Keratinocyte (primary cell): Measurements from ENCODE around the gene SLC6A19. TPM values are rescaled to one million over a fixed set of nuclear protein-coding genes. Genes with fewer than 3 reads are reported as not detected.

Source experiments
- DNase-seq: peaks from one replicate; pipeline ENCODE4 v3.0.0-alpha.2; 2011; ENCODE audit warnings: low read depth, missing footprints, low spot score
- FAIRE-seq: peaks from 2 replicates; lab custom pipeline; 2011; peaks lifted over from hg19 to GRCh38; lab: Jason Lieb, UNC
- H2AFZ ChIP-seq: 2 replicates; pipeline ENCODE4 v1.6.0; 2012; ENCODE audit warnings: low read length, control low read depth, inconsistent platforms; ENCODE audit not compliant: control insufficient read depth
- H3K27ac ChIP-seq: 2 replicates; pipeline ENCODE4 v1.5.1; 2011; ENCODE audit warnings: low read length; ENCODE audit not compliant: control insufficient read depth, insufficient read depth
- H3K27me3 ChIP-seq: 3 replicates; pipeline ENCODE4 v1.6.0; 2011; ENCODE audit warnings: low read length; ENCODE audit not compliant: control insufficient read depth, insufficient read depth; ENCODE audit errors: extremely low read depth
- H3K36me3 ChIP-seq, 2 experiments: 2 replicates in 1 of 2; 3 replicates in 1 of 2; pipeline ENCODE4 v1.5.1; 2011; ENCODE audit warnings: low read length in 2 of 2, mild to moderate bottlenecking in 1 of 2; ENCODE audit not compliant: control insufficient read depth in 2 of 2, insufficient read depth in 2 of 2; ENCODE audit errors: extremely low read depth in 1 of 2
- H3K4me1 ChIP-seq: 3 replicates; pipeline ENCODE4 v1.5.1; 2011; ENCODE audit warnings: low read length; ENCODE audit not compliant: control insufficient read depth, insufficient read depth; ENCODE audit errors: extremely low read depth
- H3K4me2 ChIP-seq: 3 replicates; pipeline ENCODE4 v1.6.0; 2011; ENCODE audit warnings: low read depth, low read length; ENCODE audit not compliant: control insufficient read depth, insufficient read depth; ENCODE audit errors: extremely low read depth
- H3K4me3 ChIP-seq, 3 experiments: fragments of 200-600 bp in 1 of 3; sonication (generic) in 1 of 3; 2 replicates in 2 of 3; 3 replicates in 1 of 3; pipeline ENCODE4 v1.5.1; 2011 to 2016; ENCODE audit warnings: low read length in 3 of 3, mild to moderate bottlenecking in 3 of 3, control low read depth in 2 of 3, inconsistent platforms in 1 of 3, low read depth in 1 of 3, mixed read lengths in 1 of 3, mixed run types in 1 of 3, moderate library complexity in 1 of 3; ENCODE audit not compliant: control insufficient read depth in 2 of 3, insufficient read depth in 2 of 3; ENCODE audit errors: extremely low read depth in 1 of 3
- H3K79me2 ChIP-seq: 2 replicates; pipeline ENCODE4 v1.6.0; 2012; ENCODE audit warnings: low read length; ENCODE audit not compliant: control insufficient read depth, insufficient read depth
- H3K9ac ChIP-seq: 3 replicates; pipeline ENCODE4 v1.6.0; 2011; ENCODE audit warnings: low read length; ENCODE audit not compliant: control insufficient read depth, insufficient read depth; ENCODE audit errors: extremely low read depth
- H3K9me1 ChIP-seq: 3 replicates; pipeline ENCODE4 v1.6.0; 2011; ENCODE audit warnings: low read length; ENCODE audit not compliant: control insufficient read depth, insufficient read depth; ENCODE audit errors: extremely low read depth
- H3K9me3 ChIP-seq: 2 replicates; pipeline ENCODE4 v1.5.1; 2012; ENCODE audit warnings: low read depth, low read length; ENCODE audit not compliant: control insufficient read depth
- H4K20me1 ChIP-seq: 3 replicates; pipeline ENCODE4 v1.6.0; 2011; ENCODE audit warnings: low read length; ENCODE audit not compliant: control insufficient read depth, insufficient read depth; ENCODE audit errors: extremely low read depth
- EZH2 ChIP-seq: IDR thresholded peaks from one replicate; pipeline ENCODE4 v1.6.1; 2012; ENCODE audit warnings: inconsistent platforms, mild to moderate bottlenecking, low read length, moderate library complexity
- dilution Hi-C: fragments of 300-500 bp; cut with MboI; formaldehyde crosslinking; loops from one replicate; pipeline ENCODE4 v1.7.0; 2020; ENCODE audit warnings: low sequenced_read_pairs; ENCODE audit not compliant: extremely low pct_ligation_motif_present
- polyA plus RNA-seq, 5 experiments: library from polyadenylated mRNA; depleted of rRNA in 3 of 5; stranded (reverse) in 3 of 5; stranded (forward) in 1 of 5; unstranded in 1 of 5; fragments of >200 nt; gene quantifications; 1 replicate in 1 of 5; 2 replicates in 3 of 5; 3 replicates in 1 of 5; pipeline versions ENCODE4 v1.2.1 to v1.2.3, GENCODE V29; 2011 to 2012; ENCODE audit warnings: missing spikeins in 2 of 5, low read depth in 1 of 5, low replicate concordance in 1 of 5
- TF ChIP-seq, protein P1 (sequence below), 3 experiments: IDR thresholded peaks in 1 of 3; conservative IDR thresholded peaks in 1 of 3; optimal IDR thresholded peaks in 1 of 3; 2 replicates in 2 of 3; 3 replicates in 1 of 3; pipeline versions ENCODE3 to v1.5.1; 2011; ENCODE audit warnings: low read length in 3 of 3, mild to moderate bottlenecking in 3 of 3, moderate library complexity in 2 of 3, control low read depth in 1 of 3, inconsistent platforms in 1 of 3; ENCODE audit not compliant: insufficient read depth in 2 of 3; ENCODE audit errors: extremely low read depth in 1 of 3

Gene SLC6A19
- polyA plus RNA-seq, 1 donor (not counting 4 experiments of a cell fraction or from before 2014, with no cell fraction given): not detected

GRCh38 chr5:1176473-1177391 lies 24.7 kb upstream of the SLC6A19 start:
- dilution Hi-C loops: no loop called here
- no peak for FAIRE-seq

DNA sequence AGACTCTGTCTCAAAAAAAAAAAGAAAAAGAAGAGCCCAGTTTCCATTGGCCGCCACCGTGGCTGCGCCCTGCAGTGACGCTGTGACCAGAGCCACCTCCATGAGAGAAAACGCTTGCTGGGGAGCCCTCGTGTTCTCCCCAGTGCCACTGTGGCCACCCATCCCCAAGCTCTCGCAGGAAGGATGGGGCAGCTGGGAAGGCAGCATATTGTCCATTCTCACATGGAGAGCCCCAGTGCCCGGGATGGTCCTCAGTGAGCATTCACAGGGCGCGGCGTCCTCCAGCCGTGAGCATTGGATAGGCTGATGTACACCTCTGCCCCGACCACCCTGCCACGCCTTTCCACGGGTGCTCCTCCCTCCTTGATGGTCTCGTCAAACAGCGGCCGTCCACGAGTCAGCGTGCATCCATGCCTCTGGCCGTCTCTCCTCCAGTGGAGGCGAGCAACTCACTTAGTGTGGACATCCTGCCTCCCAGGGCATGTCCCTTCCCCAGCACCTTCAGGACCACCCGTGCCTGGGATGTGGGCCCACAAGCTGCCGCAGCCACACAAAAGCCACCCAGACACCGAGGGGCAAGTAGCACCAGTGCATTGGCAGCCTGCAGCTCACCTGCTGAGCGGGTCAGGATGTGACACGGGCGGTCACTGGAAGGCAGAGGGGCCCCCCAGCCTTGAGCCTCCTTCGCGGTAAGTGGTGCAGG lies 23.4 kb upstream of the SLC6A19 start:
- Histone ChIP-seq H3K79me2 (no peaks in the 10 kb centered on the region), H3K9me1 (no peaks in the 10 kb centered on the region), H4K20me1 (no peaks in the 10 kb centered on the region), H3K4me1 (no peaks in the 10 kb centered on the region), H2AFZ (no peak overlapping the region), H3K27me3 (no peaks in the 10 kb centered on the region), H3K27ac (no peak overlapping the region), H3K36me3 (no peaks in the 10 kb centered on the region), H3K4me3 (no peak overlapping the region), H3K4me2 (no peak overlapping the region), H3K9ac (no peak overlapping the region), H3K9me3 (no peaks in the 10 kb centered on the region)
- dilution Hi-C loops: no loop called here
- FAIRE-seq: no peak
- TF ChIP-seq, protein P1, sequence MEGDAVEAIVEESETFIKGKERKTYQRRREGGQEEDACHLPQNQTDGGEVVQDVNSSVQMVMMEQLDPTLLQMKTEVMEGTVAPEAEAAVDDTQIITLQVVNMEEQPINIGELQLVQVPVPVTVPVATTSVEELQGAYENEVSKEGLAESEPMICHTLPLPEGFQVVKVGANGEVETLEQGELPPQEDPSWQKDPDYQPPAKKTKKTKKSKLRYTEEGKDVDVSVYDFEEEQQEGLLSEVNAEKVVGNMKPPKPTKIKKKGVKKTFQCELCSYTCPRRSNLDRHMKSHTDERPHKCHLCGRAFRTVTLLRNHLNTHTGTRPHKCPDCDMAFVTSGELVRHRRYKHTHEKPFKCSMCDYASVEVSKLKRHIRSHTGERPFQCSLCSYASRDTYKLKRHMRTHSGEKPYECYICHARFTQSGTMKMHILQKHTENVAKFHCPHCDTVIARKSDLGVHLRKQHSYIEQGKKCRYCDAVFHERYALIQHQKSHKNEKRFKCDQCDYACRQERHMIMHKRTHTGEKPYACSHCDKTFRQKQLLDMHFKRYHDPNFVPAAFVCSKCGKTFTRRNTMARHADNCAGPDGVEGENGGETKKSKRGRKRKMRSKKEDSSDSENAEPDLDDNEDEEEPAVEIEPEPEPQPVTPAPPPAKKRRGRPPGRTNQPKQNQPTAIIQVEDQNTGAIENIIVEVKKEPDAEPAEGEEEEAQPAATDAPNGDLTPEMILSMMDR (optimal IDR thresholded peaks at IDR 0.05 in 1 of 3, IDR thresholded peaks at IDR 0.05 in 1 of 3, conservative IDR thresholded peaks at IDR 0.05 in 1 of 3; ENCODE audit: extremely low read depth in 1 of 3, insufficient read depth in 2 of 3, low read length in 3 of 3): no peak
- TF ChIP-seq EZH2: no peak
- DNase-seq: no peak

More at GRCh38 chr5:1176473-1177391, 24.7 kb upstream of the SLC6A19 start:
- no peaks in the 10 kb centered on the region for H3K9me1 ChIP-seq
- H3K9me3 ChIP-seq: no peaks in the 10 kb centered on the region
- no peaks in the 10 kb centered on the region for H3K4me1 ChIP-seq
- H3K36me3 ChIP-seq: no peaks in the 10 kb centered on the region
- no peaks in the 10 kb centered on the region for H4K20me1 ChIP-seq
- no peak overlapping the region for H3K9ac ChIP-seq
- TF ChIP-seq, protein P1 (optimal IDR thresholded peaks at IDR 0.05 in 1 of 3, IDR thresholded peaks at IDR 0.05 in 1 of 3, conservative IDR thresholded peaks at IDR 0.05 in 1 of 3; ENCODE audit: extremely low read depth in 1 of 3, insufficient read depth in 2 of 3, low read length in 3 of 3): no peak
- no peak for TF ChIP-seq EZH2
- H3K4me2 ChIP-seq: no peak overlapping the region
- no peaks in the 10 kb centered on the region for H3K79me2 ChIP-seq
- H3K27ac ChIP-seq: no peak overlapping the region
- H2AFZ ChIP-seq: no peak overlapping the region
- no peak for DNase-seq
- H3K27me3 ChIP-seq: no peaks in the 10 kb centered on the region
- no peak overlapping the region for H3K4me3 ChIP-seq
